HepG2 (cell line): ENCODE data around the gene EEFSEC. TPM values are rescaled to one million over a fixed set of nuclear protein-coding genes. Genes with fewer than 3 reads are reported as not detected.

Experiments
- ATAC-seq: fragments of 200-7000 bp; cut with Tn5 transposase; 3 replicates; pipeline ENCODE4 v1.9.1; 2020; ENCODE audit warnings: mild to moderate bottlenecking, moderate library complexity
- BruUV-seq: library from RNA; stranded (reverse); fragments of 400-500 nt; replicated peaks from 2 replicates; lab custom pipeline; 2021; lab: Mats Ljungman, UMichigan
- CTCF ChIA-PET: fragments of 300-600 bp; formaldehyde crosslinking; extraction: SDS; loops from one replicate; lab custom pipeline; 2021; ENCODE audit warnings: low total read pairs, inconsistent platforms, low intra/inter-chr PET ratio; lab: Yijun Ruan, JAX
- POLR2A ChIA-PET: fragments of 350-600 bp; sonication (Branson Sonifier 250); formaldehyde crosslinking; loops from one replicate; lab custom pipeline; 2020; ENCODE audit warnings: antibody characterized with exemption, inconsistent platforms; lab: Yijun Ruan, JAX
- DNase-seq: peaks from one replicate; pipeline ENCODE4 v3.0.0-alpha.2; 2015; ENCODE audit warnings: low spot score
- FAIRE-seq: peaks from 3 replicates; lab custom pipeline; 2011; peaks lifted over from hg19 to GRCh38; lab: Jason Lieb, UNC
- H2AFZ ChIP-seq: one replicate; pipeline ENCODE4 v1.6.1; 2011; ENCODE audit warnings: low read length, inconsistent platforms
- H3K27ac ChIP-seq: fragments of 300-600 bp; 3 replicates; pipeline ENCODE4 v1.8.0; 2011; ENCODE audit warnings: mixed run types, mild to moderate bottlenecking, mixed read lengths, low read length, inconsistent platforms; ENCODE audit not compliant: insufficient read depth; ENCODE audit errors: extremely low read length
- H3K27me3 ChIP-seq, 2 experiments: fragments of 200-600 bp in 1 of 2; 2 replicates in 1 of 2; 3 replicates in 1 of 2; pipeline versions ENCODE4 v1.6.0 to v1.8.0; 2011; ENCODE audit warnings: low read length in 2 of 2, mild to moderate bottlenecking in 2 of 2, moderate library complexity in 2 of 2, inconsistent platforms in 1 of 2; ENCODE audit not compliant: insufficient read depth in 2 of 2, control insufficient read depth in 1 of 2
- H3K36me3 ChIP-seq, 2 experiments: fragments of 200-600 bp in 1 of 2; replicated peaks in 1 of 2; 2 replicates in 1 of 2; 3 replicates in 1 of 2; pipeline versions ENCODE4 v1.5.1 to v1.8.0; 2011; ENCODE audit warnings: low read length in 2 of 2, inconsistent platforms in 1 of 2; ENCODE audit not compliant: insufficient read depth in 2 of 2, control insufficient read depth in 1 of 2
- H3K4me1 ChIP-seq: 2 replicates; pipeline ENCODE4 v1.5.1; 2012; ENCODE audit warnings: low read length, inconsistent platforms; ENCODE audit not compliant: insufficient read depth
- H3K4me2 ChIP-seq: 2 replicates; pipeline ENCODE4 v1.6.0; 2011; ENCODE audit warnings: low read depth, low read length, inconsistent platforms
- H3K4me3 ChIP-seq, 3 experiments: fragments of 200-600 bp in 1 of 3; sonication (generic), shearing (Covaris generic) in 1 of 3; replicated peaks in 1 of 3; 2 replicates each; pipeline ENCODE4 v1.5.1; 2011 to 2016; ENCODE audit warnings: low read length in 3 of 3, inconsistent platforms in 2 of 3, low read depth in 2 of 3, mild to moderate bottlenecking in 2 of 3, control low read depth in 1 of 3, mixed read lengths in 1 of 3; ENCODE audit not compliant: insufficient read depth in 1 of 3
- H3K79me2 ChIP-seq: one replicate; pipeline ENCODE4 v1.6.1; 2011; ENCODE audit warnings: low read length, inconsistent platforms; ENCODE audit not compliant: insufficient read depth
- H3K9ac ChIP-seq: 2 replicates; pipeline ENCODE4 v1.6.0; 2011; ENCODE audit warnings: mild to moderate bottlenecking, low read depth, low read length, inconsistent platforms; ENCODE audit not compliant: insufficient read depth
- H3K9me3 ChIP-seq: 2 replicates; pipeline ENCODE4 v1.5.1; 2012; ENCODE audit warnings: mild to moderate bottlenecking, low read length
- H4K20me1 ChIP-seq: 2 replicates; pipeline ENCODE4 v1.6.0; 2011; ENCODE audit warnings: inconsistent platforms, mild to moderate bottlenecking, low read length, moderate library complexity; ENCODE audit not compliant: insufficient read depth
- ELF4 ChIP-seq: sonication (generic); formaldehyde crosslinking; IDR thresholded peaks from 2 replicates; pipeline ENCODE4 v1.5.0; 2020; ENCODE audit warnings: missing genetic modification reagents, mild to moderate bottlenecking, moderate library complexity, borderline replicate concordance
- FOSL1 ChIP-seq: sonication (generic); formaldehyde crosslinking; IDR thresholded peaks from 2 replicates; pipeline ENCODE4 v1.9.0; 2021; ENCODE audit warnings: missing genetic modification reagents, borderline replicate concordance
- GATA4 ChIP-seq: sonication (generic); IDR thresholded peaks from 2 replicates; pipeline ENCODE4 v1.6.1; 2016; ENCODE audit warnings: antibody characterized with exemption, low read depth, borderline replicate concordance
- HES4 ChIP-seq: sonication (generic); formaldehyde crosslinking; IDR thresholded peaks from 2 replicates; pipeline ENCODE4 v1.9.0; 2021; ENCODE audit warnings: mild to moderate bottlenecking, missing genetic modification reagents, borderline replicate concordance
- LRRFIP1 ChIP-seq: sonication (generic); formaldehyde crosslinking; conservative IDR thresholded peaks from 2 replicates; pipeline ENCODE4 v1.4.0; 2020; ENCODE audit warnings: missing genetic modification reagents
- PAX8 ChIP-seq: sonication (generic); formaldehyde crosslinking; IDR thresholded peaks from 2 replicates; pipeline ENCODE4 v1.8.0; 2022; ENCODE audit warnings: mild to moderate bottlenecking, missing genetic modification reagents, borderline replicate concordance
- RBFOX2 ChIP-seq: fragments of 200-400 bp; formaldehyde crosslinking; IDR thresholded peaks from 2 replicates; pipeline ENCODE4 v1.6.1; 2017; ENCODE audit warnings: low read depth, mild to moderate bottlenecking, low read length
- ZNF670 ChIP-seq: sonication (generic); formaldehyde crosslinking; IDR thresholded peaks from 2 replicates; pipeline ENCODE4 v1.8.0; 2022; ENCODE audit warnings: mild to moderate bottlenecking, missing genetic modification reagents, borderline replicate concordance
- whole genome bisulfite sequencing: methylation state at CpG from one replicate; pipeline ENCODE4 v1.1.6; 2017; ENCODE audit warnings: low lambda C conversion rate; 5-methylcytosine and 5-hydroxymethylcytosine counted together
- in situ Hi-C: cut with HindIII; loops from 2 replicates; pipeline ENCODE4 v1.10.0; 2017; ENCODE audit warnings: low pct_unique_long_range_greater_than_20kb; ENCODE audit not compliant: extremely low pct_ligation_motif_present
- intact Hi-C: fragments of 100-400 bp; cut with micrococcal nuclease; formaldehyde crosslinking; loops from one replicate; pipeline ENCODE4 v1.10.0; 2022; ENCODE audit not compliant: unreplicated experiment
- polyA plus RNA-seq, 8 experiments: library from polyadenylated mRNA; depleted of rRNA in 3 of 8; stranded (reverse) in 7 of 8; unstranded in 1 of 8; fragments of >200 nt; fragmentation: Illumina TruSeq in 4 of 8; extraction: Trizol in 4 of 8; gene quantifications; 2 replicates each; pipeline versions ENCODE4 v1.2.1 to v1.2.3, GENCODE V29; 2011 to 2016; ENCODE audit warnings: low read depth in 4 of 8, missing spikeins in 1 of 8, mixed read lengths in 1 of 8; ENCODE audit not compliant: insufficient read depth in 1 of 8
- total RNA-seq, 5 experiments: library from RNA; depleted of rRNA; stranded (reverse); fragments of >200 nt; fragmentation: Illumina TruSeq; extraction: Trizol; gene quantifications; 2 replicates each; pipeline ENCODE4 v1.2.3, GENCODE V29; 2016; ENCODE audit warnings: low read depth in 1 of 5

EEFSEC gene
- total and polyA plus RNA-seq, 2 of the 13 experiments (the other 11 are each of a cell fraction or from before 2014, with no cell fraction given), result 6.4 to 24.2 TPM

GRCh38 chr3:128153156-128154041 lies at the start of gene EEFSEC (continued):
- TF ChIP-seq HES4, result peak; percentile 70; the same call in 1 of the 2 replicates
- TF ChIP-seq PAX8, result peak; percentile 36
- TF ChIP-seq GATA4, result no peak
- 0 out of 2 replicates have a peak, but pooled peaks have one; percentile 37 for TF ChIP-seq ELF4 (CRISPR knock-in tag)
- TF ChIP-seq LRRFIP1 (CRISPR knock-in tag), result no peak

- ChIA-PET CTCF (no interaction called here), POLR2A (no interaction called here)
- ATAC-seq, result no peak
- H3K27me3 ChIP-seq, result no peaks in the 10 kb centered on the region
- H3K36me3 ChIP-seq, result peaks cover 16 to 64% of the 10 kb centered on the region in 2 experiments
- H3K79me2 ChIP-seq, result no peaks in the 10 kb centered on the region
- in situ Hi-C loops (no loop called here), intact Hi-C loops (no loop called here)
- H3K4me3 ChIP-seq, result no peak overlapping the region
- H3K27ac ChIP-seq, result no peak overlapping the region
- WGBS, result 97% methylated on average over 8 of the region's 8 CpGs
- BruUV-seq, result no TSS peak
- H4K20me1 ChIP-seq, result no peaks in the 10 kb centered on the region
- H3K9ac ChIP-seq, result no peak overlapping the region
- H3K9me3 ChIP-seq, result no peaks in the 10 kb centered on the region
- no peak for TF ChIP-seq ZNF670 (CRISPR knock-in tag)
- no peak for TF ChIP-seq RBFOX2
- no peak for TF ChIP-seq FOSL1 (CRISPR knock-in tag)
- H3K4me2 ChIP-seq, result no peak overlapping the region
- no peak for FAIRE-seq
- no peak for DNase-seq
- H3K4me1 ChIP-seq, result no peaks in the 10 kb centered on the region
- H2AFZ ChIP-seq, result no peak overlapping the region
These were observed 45.4 kb upstream of the EEFSEC start for GRCh38 chr3:128107834-128108233.
